ENCODE measurements around the gene RAB11FIP4. TPM values are rescaled to one million over a fixed set of nuclear protein-coding genes. Genes with fewer than 3 reads are reported as not detected.
A peak's percentile ranks its signal among the peaks of the same experiment; 100 is the strongest.

The RAB11FIP4 gene
- total and polyA plus RNA-seq, 2 donors (not counting 1 experiment from before 2014, with no cell fraction given): 17.0 to 70.5 TPM

GRCh38 chr17:31394544-31394943 is 3.1 kb downstream of the RAB11FIP4 start:
- DNase-seq (peak; percentile 40), ATAC-seq (ENCODE audit: low read depth) (no peak)
- Histone ChIP-seq H3K27ac (ENCODE audit: low read length in 2 of 2) (no peak overlapping the region), H3K27me3 (replicated peaks in 1 of 4; ENCODE audit: control extremely low read depth in 1 of 4, control insufficient read depth in 3 of 4, insufficient read depth in 4 of 4, low read length in 3 of 4) (peaks cover 0 to 40% (median 20%) of the 10 kb centered on the region in 4 experiments), H3K4me3 (ENCODE audit: control extremely low read depth in 1 of 5, extremely low read depth in 1 of 5, insufficient read depth in 1 of 5, low read depth in 2 of 5, low read length in 4 of 5) (no peak overlapping the region), H2AFZ (ENCODE audit: insufficient read depth, low read depth, low read length, poor library complexity, severe bottlenecking) (no peak overlapping the region), H3K4me2 (replicated peaks; ENCODE audit: low read depth, low read length, poor library complexity, severe bottlenecking) (no peak overlapping the region), H3K9ac (ENCODE audit: low read length) (no peak overlapping the region), H3K79me2 (ENCODE audit: control insufficient read depth, insufficient read depth, low read length) (no peaks in the 10 kb centered on the region), H3K36me3 (replicated peaks in 1 of 2; ENCODE audit: control extremely low read depth in 1 of 2, control insufficient read depth in 1 of 2, extremely low read depth in 1 of 2, insufficient read depth in 2 of 2, low read length in 1 of 2) (no peaks in the 10 kb centered on the region), H3K4me1 (ENCODE audit: control insufficient read depth in 2 of 2, insufficient read depth in 2 of 2, low read length in 2 of 2) (peaks cover 13 to 15% of the 10 kb centered on the region in 2 donors), H3K9me3 (ENCODE audit: control extremely low read depth in 1 of 3, control insufficient read depth in 2 of 3, insufficient read depth in 1 of 3, low read length in 2 of 3) (peaks cover 0 to 15% (median 0%) of the 10 kb centered on the region in 3 donors), H4K20me1 (ENCODE audit: control insufficient read depth, insufficient read depth, low read length, poor library complexity, severe bottlenecking) (no peaks in the 10 kb centered on the region)
- 50% methylated on average over 2 of the region's 11 CpGs for WGBS (ENCODE audit: insufficient coverage)
- Mint-ChIP-seq H3K27ac (no peak overlapping the region), H3K4me1 (peaks cover 14% of the 10 kb centered on the region), H3K27me3 (peaks cover 63% of the 10 kb centered on the region), H3K4me3 (no peak overlapping the region), H3K9me3 (ENCODE audit: insufficient read depth) (no peaks in the 10 kb centered on the region)
- intact Hi-C loops (cut with micrococcal nuclease): no loop called here
- CTCF ChIA-PET: no interaction called here
- POLR2A ChIA-PET: no interaction called here
- TF ChIP-seq CTCF (IDR thresholded peaks at IDR 0.05): no peak
- TF ChIP-seq EZH2 (IDR thresholded peaks at IDR 0.05; ENCODE audit: borderline replicate concordance, insufficient read depth, low read depth, low read length, poor library complexity, severe bottlenecking): no peak

GRCh38 chr17:31397256-31397939 is 5.9 kb downstream of the RAB11FIP4 start:
- TF ChIP-seq CTCF (IDR thresholded peaks at IDR 0.05) (no peak), EZH2 (IDR thresholded peaks at IDR 0.05; ENCODE audit: borderline replicate concordance, insufficient read depth, low read depth, low read length, poor library complexity, severe bottlenecking) (no peak)
- no peak for DNase-seq
- ChIA-PET CTCF (interaction anchor here (0.7 kb wide), 1 partner anchor 1911 kb away, joined by 3 read pairs; no protein-coding TSS in a partner anchor), POLR2A (no interaction called here)
- Mint-ChIP-seq H3K27ac (no peak overlapping the region), H3K4me3 (no peak overlapping the region), H3K9me3 (ENCODE audit: insufficient read depth) (no peaks in the 10 kb centered on the region), H3K27me3 (peaks cover 58% of the 10 kb centered on the region), H3K4me1 (peaks cover 3% of the 10 kb centered on the region)
- intact Hi-C loops (cut with micrococcal nuclease): no loop called here
- Histone ChIP-seq H3K4me1 (ENCODE audit: control insufficient read depth in 2 of 2, insufficient read depth in 2 of 2, low read length in 2 of 2) (peaks cover 1 to 3% of the 10 kb centered on the region in 2 donors), H3K9me3 (ENCODE audit: control extremely low read depth in 1 of 3, control insufficient read depth in 2 of 3, insufficient read depth in 1 of 3, low read length in 2 of 3) (peaks cover 0 to 3% (median 0%) of the 10 kb centered on the region in 3 donors), H3K79me2 (ENCODE audit: control insufficient read depth, insufficient read depth, low read length) (no peaks in the 10 kb centered on the region), H4K20me1 (ENCODE audit: control insufficient read depth, insufficient read depth, low read length, poor library complexity, severe bottlenecking) (no peaks in the 10 kb centered on the region), H3K4me3 (ENCODE audit: control extremely low read depth in 1 of 5, extremely low read depth in 1 of 5, insufficient read depth in 1 of 5, low read depth in 2 of 5, low read length in 4 of 5) (no peak overlapping the region), H3K4me2 (replicated peaks; ENCODE audit: low read depth, low read length, poor library complexity, severe bottlenecking) (no peak overlapping the region), H3K36me3 (replicated peaks in 1 of 2; ENCODE audit: control extremely low read depth in 1 of 2, control insufficient read depth in 1 of 2, extremely low read depth in 1 of 2, insufficient read depth in 2 of 2, low read length in 1 of 2) (no peaks in the 10 kb centered on the region), H3K27ac (ENCODE audit: low read length in 2 of 2) (no peak overlapping the region), H2AFZ (ENCODE audit: insufficient read depth, low read depth, low read length, poor library complexity, severe bottlenecking) (no peak overlapping the region), H3K27me3 (replicated peaks in 1 of 4; ENCODE audit: control extremely low read depth in 1 of 4, control insufficient read depth in 3 of 4, insufficient read depth in 4 of 4, low read length in 3 of 4) (peaks cover 0 to 19% (median 9%) of the 10 kb centered on the region in 4 experiments), H3K9ac (ENCODE audit: low read length) (no peak overlapping the region)
- WGBS (ENCODE audit: insufficient coverage): 86% methylated on average over 5 of the region's 8 CpGs
- ATAC-seq (ENCODE audit: low read depth): no peak
